Measurements from ENCODE around the gene ITGA7.

The ITGA7 gene

DNA sequence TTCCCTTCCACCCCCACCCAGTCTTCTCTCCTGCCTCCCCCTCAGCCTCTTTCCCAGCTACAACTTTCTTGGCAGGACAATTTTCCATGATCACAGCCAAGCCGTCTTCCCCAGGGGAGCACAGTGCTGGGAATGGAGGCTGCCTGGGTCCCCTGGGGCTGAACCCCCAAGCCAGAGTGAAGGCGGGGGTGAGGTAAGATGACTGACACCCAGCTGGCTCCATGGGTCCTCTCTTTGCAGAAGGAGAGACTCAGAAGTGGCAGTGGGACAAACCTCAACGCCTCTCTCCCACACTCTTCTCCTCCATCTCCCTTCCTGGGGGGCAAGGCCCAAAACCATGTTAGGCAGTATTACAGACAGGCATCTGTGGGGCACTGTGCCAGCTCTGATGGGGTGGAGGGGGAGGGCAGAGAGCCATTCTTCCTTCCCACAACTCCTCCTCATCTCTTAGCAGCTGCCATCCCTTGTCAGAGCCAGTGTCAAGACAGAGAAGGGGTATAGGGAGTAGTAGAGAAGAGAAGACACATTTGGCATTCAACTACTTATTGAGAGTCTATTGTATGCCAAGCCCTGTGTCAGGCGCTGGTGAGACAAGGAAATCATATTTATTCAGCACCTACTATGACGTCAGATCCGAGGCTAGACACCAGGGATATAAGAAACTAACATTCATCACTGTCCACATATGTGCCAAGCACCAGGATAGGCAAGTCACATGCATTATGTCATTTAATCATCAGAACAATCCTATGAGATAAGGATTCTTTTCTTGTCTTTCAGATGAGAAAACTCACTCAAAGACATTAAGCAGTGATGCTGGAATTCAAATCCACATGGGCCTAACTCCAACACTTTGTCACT is 3.6 kb downstream of the ITGA7 start:
- peaks cover 63% of the 10 kb centered on the region for H3K4me1 ChIP-seq (ENCODE audit: control insufficient read depth, insufficient read depth, low read length)
- DNase-seq (ENCODE audit: low read depth), result no peak
- peak overlapping the region; percentile 86 for H3K9ac ChIP-seq (ENCODE audit: low read length)
- no peaks in the 10 kb centered on the region for H3K27me3 ChIP-seq (replicated peaks; ENCODE audit: control insufficient read depth, insufficient read depth, low read length)
- no peaks in the 10 kb centered on the region for H3K9me3 ChIP-seq (ENCODE audit: control insufficient read depth, low read length)
- H3K36me3 ChIP-seq (ENCODE audit: control insufficient read depth, insufficient read depth, low read length, severe bottlenecking), result peaks cover 34% of the 10 kb centered on the region
- peak overlapping the region; percentile 85 for H3K4me3 ChIP-seq (ENCODE audit: low read length)

DNA sequence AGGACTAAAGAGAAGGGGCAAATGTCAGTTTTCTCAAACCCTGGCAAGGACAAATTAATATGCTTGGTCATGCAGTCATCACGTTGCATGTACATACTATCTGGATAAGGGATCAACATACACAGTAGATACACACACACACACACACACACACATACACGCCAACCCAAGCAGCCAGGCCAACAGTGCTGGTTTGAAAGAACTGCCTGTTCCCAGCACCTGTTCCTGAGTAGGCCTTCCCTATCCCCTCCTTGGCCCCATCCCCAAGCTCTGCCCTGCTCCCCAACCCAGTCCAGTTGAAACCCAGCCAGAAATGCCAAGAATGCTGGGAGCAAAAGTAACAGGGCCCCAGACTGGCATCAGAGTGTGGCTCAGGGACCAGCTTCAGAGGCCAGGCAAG is 4.4 kb downstream of the ITGA7 start:
- peak overlapping the region; percentile 86 for H3K9ac ChIP-seq (ENCODE audit: low read length)
- peak overlapping the region; percentile 85 for H3K4me3 ChIP-seq (ENCODE audit: low read length)
- peaks cover 39% of the 10 kb centered on the region for H3K36me3 ChIP-seq (ENCODE audit: control insufficient read depth, insufficient read depth, low read length, severe bottlenecking)
- no peak for DNase-seq (ENCODE audit: low read depth)
- H3K4me1 ChIP-seq (ENCODE audit: control insufficient read depth, insufficient read depth, low read length), result peaks cover 55% of the 10 kb centered on the region
- no peaks in the 10 kb centered on the region for H3K27me3 ChIP-seq (replicated peaks; ENCODE audit: control insufficient read depth, insufficient read depth, low read length)
- H3K9me3 ChIP-seq (ENCODE audit: control insufficient read depth, low read length), result no peaks in the 10 kb centered on the region

DNA sequence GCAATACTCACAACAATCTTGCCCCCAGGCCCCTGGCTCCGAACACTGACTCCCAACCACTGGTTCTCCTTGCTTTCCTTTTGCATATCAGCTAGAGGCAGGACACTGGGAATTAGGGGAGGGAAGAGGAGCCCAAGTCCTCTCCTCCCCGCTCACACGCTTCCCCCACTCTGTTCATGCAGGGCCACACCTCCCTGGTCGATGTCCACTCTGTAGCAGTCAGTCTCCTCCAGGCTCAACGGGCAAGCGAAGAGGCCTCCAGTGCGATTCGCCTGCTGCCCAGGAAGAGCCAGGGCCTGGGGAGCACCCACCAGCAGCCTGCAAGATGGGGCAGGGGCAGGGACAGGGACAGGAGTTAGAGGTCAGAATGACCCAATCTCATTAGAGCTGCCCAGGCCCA is 4.8 kb downstream of the ITGA7 start:
- DNase-seq (ENCODE audit: low read depth), result no peak
- Histone ChIP-seq H3K9me3 (ENCODE audit: control insufficient read depth, low read length) (no peaks in the 10 kb centered on the region), H3K4me3 (ENCODE audit: low read length) (peak overlapping the region; percentile 85)

DNA sequence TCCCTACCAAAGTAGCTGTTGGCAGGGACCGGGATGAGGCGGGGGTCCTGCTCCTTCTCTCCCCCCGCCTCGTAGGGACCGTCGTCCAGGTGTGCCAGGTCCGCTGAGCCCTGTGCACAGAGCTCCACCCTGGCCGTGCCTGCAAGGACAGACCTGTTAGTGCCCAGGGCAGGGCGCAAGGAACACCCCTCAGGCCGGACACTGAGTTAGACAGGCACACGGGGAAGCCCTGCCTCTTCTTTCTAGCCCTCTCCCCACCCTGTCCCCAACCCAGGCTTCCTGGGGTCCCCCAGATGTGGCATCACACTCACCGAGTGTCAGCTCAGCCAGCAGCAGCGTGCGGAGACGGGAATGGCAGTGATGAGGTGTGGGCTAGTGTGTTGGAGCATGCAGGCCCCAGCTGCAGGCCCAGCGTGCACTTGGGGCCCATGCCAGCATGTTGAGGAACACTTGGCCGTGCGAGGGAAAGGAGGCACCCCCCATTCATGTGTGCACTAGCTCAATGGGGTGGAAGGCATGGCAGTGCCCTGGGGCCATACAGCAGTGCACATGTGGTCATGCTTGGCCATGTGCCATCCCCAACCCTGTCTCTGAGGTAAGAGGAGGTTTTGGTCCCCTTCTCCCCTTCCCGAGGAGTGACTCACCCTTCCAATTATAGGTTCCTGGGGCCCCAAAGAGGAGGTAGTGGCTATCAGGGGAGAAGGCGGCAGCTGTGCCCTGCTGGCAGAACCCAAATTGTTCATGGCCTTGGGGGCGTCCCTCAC is 7.3 kb downstream of the ITGA7 start:
- H3K4me1 ChIP-seq (ENCODE audit: control insufficient read depth, insufficient read depth, low read length), result peaks cover 38% of the 10 kb centered on the region
- DNase-seq (ENCODE audit: low read depth), result peak; percentile 43
- H3K9me3 ChIP-seq (ENCODE audit: control insufficient read depth, low read length), result no peaks in the 10 kb centered on the region
- no peak overlapping the region for H3K9ac ChIP-seq (ENCODE audit: low read length)
- no peak overlapping the region for H3K4me3 ChIP-seq (ENCODE audit: low read length)
- H3K36me3 ChIP-seq (ENCODE audit: control insufficient read depth, insufficient read depth, low read length, severe bottlenecking), result peaks cover 68% of the 10 kb centered on the region
- no peaks in the 10 kb centered on the region for H3K27me3 ChIP-seq (replicated peaks; ENCODE audit: control insufficient read depth, insufficient read depth, low read length)

More for the DNA sequence above, 4.8 kb downstream of the ITGA7 start:
- Histone ChIP-seq H3K9ac (ENCODE audit: low read length) (no peak overlapping the region), H3K27me3 (replicated peaks; ENCODE audit: control insufficient read depth, insufficient read depth, low read length) (no peaks in the 10 kb centered on the region), H3K4me1 (ENCODE audit: control insufficient read depth, insufficient read depth, low read length) (peaks cover 55% of the 10 kb centered on the region), H3K36me3 (ENCODE audit: control insufficient read depth, insufficient read depth, low read length, severe bottlenecking) (peaks cover 43% of the 10 kb centered on the region)

DNA sequence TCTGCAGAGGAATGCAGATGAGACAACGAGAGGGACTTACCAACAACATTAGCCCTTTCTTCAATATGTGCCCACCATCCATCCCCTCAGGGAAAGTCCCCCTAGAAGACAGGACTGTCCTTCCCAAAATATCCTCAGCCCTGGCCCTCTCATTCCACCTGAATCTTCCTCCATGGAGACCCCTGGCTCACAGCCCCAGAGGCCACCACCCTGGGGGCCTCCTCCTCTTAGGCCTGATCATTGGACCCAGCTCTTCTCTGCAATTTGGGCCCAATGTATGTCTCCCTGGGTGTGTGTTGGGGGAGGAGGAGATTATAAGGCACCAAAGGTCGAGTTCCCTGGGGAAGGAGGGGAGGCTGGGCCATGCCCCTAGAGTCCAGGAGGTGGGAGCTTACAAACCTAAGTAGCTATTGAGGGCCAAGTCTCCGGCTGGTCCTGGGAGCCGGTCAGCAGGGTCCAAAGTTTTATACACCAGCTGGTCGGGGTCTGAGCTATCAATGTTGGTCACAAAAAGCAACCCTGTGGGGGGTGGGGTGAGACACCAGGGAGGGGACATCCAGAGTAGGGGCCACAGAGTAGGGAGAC is 8.1 kb downstream of the ITGA7 start:
- H3K9me3 ChIP-seq (ENCODE audit: control insufficient read depth, low read length), result no peaks in the 10 kb centered on the region
- no peak overlapping the region for H3K4me3 ChIP-seq (ENCODE audit: low read length)
- H3K4me1 ChIP-seq (ENCODE audit: control insufficient read depth, insufficient read depth, low read length), result peaks cover 29% of the 10 kb centered on the region
- H3K9ac ChIP-seq (ENCODE audit: low read length), result no peak overlapping the region
- no peaks in the 10 kb centered on the region for H3K27me3 ChIP-seq (replicated peaks; ENCODE audit: control insufficient read depth, insufficient read depth, low read length)
- no peak for DNase-seq (ENCODE audit: low read depth)
- peaks cover 71% of the 10 kb centered on the region for H3K36me3 ChIP-seq (ENCODE audit: control insufficient read depth, insufficient read depth, low read length, severe bottlenecking)

DNA sequence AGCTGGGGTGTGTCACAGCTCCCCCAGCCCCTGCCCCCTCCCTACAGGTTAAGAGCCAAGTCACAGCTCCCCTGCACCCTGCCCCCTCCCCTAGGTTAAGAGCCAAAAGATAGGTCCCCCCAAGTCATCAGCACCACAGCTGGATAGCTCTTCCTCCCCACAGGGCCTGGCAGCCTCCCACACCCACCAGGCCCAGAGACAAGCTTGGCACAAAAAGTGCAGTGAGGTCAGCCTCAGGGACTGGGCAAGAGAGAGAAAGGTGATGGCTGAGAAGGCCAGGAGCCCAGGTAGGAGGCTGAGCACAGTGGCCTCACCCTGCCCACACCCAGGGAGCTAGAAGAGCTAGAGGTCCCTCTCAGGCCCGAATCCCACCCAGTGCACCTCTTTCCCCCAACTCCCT is 8.7 kb downstream of the ITGA7 start:
- Histone ChIP-seq H3K27me3 (replicated peaks; ENCODE audit: control insufficient read depth, insufficient read depth, low read length) (no peaks in the 10 kb centered on the region), H3K4me3 (ENCODE audit: low read length) (no peak overlapping the region), H3K4me1 (ENCODE audit: control insufficient read depth, insufficient read depth, low read length) (peaks cover 23% of the 10 kb centered on the region), H3K9ac (ENCODE audit: low read length) (no peak overlapping the region), H3K36me3 (ENCODE audit: control insufficient read depth, insufficient read depth, low read length, severe bottlenecking) (peaks cover 77% of the 10 kb centered on the region), H3K9me3 (ENCODE audit: control insufficient read depth, low read length) (no peaks in the 10 kb centered on the region)
- DNase-seq (ENCODE audit: low read depth), result no peak

DNA sequence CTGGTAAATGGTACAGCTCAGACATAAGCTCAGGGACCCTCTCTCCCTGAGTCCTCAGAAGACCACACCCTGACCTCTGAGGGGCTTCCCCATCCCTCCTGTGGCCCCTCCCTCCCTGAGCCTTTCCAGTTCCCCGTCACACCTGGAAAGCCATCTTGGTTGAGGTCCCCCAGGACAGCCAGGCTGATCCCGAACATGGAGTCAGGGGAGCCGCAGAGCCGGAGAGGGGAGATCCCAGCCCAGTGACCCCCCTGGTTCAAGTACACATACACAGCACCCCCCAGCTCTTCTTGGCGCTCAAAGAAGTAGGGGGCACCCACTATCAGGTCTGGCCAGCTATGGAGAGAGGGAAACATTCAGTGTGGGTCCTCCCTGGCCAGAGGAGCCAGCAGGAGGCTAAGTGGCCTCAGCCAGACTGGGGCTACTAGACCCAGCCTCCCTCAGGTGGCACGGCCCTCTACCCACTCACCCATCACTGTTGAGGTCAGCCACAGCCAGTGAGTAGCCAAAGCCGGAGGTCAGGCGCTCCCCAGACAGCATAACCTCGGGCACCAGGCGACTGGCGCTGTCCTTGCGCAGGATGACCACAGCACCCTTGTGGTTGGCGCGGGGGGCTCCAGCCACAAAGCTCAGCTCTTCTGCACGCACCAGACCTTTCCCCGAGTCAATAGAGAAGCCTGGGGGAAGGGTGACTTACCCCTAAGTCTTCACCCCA is 9.3 kb downstream of the ITGA7 start:
- no peak for DNase-seq (ENCODE audit: low read depth)
- Histone ChIP-seq H3K36me3 (ENCODE audit: control insufficient read depth, insufficient read depth, low read length, severe bottlenecking) (peaks cover 82% of the 10 kb centered on the region), H3K9ac (ENCODE audit: low read length) (no peak overlapping the region), H3K4me1 (ENCODE audit: control insufficient read depth, insufficient read depth, low read length) (peaks cover 17% of the 10 kb centered on the region), H3K4me3 (ENCODE audit: low read length) (no peak overlapping the region), H3K9me3 (ENCODE audit: control insufficient read depth, low read length) (no peaks in the 10 kb centered on the region), H3K27me3 (replicated peaks; ENCODE audit: control insufficient read depth, insufficient read depth, low read length) (no peaks in the 10 kb centered on the region)

DNA sequence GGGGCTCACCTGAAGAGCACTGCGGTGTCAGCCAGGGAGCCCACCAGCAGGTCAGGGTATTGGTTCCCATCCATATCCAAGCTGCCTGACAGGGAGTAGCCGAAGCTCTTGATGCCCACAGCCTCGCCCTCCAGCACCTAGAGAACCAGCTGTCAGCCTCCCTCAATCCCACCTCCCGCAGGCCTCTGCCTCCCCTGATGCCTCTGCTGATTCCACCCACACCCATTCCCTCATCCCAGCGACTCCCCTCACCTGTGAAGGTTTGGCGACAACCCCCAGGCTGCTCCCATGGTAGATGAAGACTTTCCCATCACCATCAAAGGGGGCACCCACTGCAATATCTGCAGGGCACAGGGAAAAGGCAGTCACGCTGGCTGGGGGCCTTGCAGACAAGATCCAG is 10.0 kb downstream of the ITGA7 start:
- Histone ChIP-seq H3K9me3 (ENCODE audit: control insufficient read depth, low read length) (no peaks in the 10 kb centered on the region), H3K9ac (ENCODE audit: low read length) (no peak overlapping the region), H3K36me3 (ENCODE audit: control insufficient read depth, insufficient read depth, low read length, severe bottlenecking) (peaks cover 87% of the 10 kb centered on the region), H3K27me3 (replicated peaks; ENCODE audit: control insufficient read depth, insufficient read depth, low read length) (no peaks in the 10 kb centered on the region), H3K4me1 (ENCODE audit: control insufficient read depth, insufficient read depth, low read length) (peaks cover 10% of the 10 kb centered on the region), H3K4me3 (ENCODE audit: low read length) (no peak overlapping the region)
- DNase-seq (ENCODE audit: low read depth), result no peak

DNA sequence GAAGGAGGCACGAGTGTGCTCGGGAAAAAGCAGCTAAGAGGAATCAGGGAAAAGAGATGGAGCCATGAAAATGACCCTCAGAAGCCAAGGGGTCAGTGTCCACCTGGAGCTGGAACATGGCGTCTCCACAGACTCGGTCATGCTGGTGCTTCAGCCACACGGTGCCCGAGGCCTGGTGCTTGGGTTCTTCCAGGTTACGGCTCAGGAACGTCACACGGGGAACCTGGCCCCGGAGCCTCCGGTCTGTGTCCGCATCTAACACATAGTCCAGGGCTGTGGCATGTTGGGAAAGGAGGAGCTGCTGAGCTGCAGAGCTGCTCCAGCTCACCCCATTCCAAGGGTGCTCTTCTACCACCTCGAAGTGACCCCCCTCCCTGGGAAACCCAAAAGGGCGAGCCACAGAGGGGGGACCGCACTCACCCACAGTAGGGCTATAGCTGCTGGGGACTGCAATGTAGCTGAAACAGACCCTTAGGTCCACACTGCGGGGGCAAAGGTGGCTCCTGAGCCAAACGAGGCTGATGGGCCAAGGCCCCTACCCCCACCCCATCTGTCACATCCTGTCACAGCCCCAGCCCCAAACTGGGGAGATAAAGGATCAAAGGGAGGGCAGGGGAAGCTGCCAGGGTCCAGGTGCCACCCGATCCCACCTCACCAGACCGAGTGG is 10.8 kb downstream of the ITGA7 start:
- Histone ChIP-seq H3K27me3 (replicated peaks; ENCODE audit: control insufficient read depth, insufficient read depth, low read length) (no peaks in the 10 kb centered on the region), H3K36me3 (ENCODE audit: control insufficient read depth, insufficient read depth, low read length, severe bottlenecking) (peaks cover 89% of the 10 kb centered on the region), H3K4me3 (ENCODE audit: low read length) (no peak overlapping the region), H3K4me1 (ENCODE audit: control insufficient read depth, insufficient read depth, low read length) (peaks cover 9% of the 10 kb centered on the region), H3K9me3 (ENCODE audit: control insufficient read depth, low read length) (no peaks in the 10 kb centered on the region), H3K9ac (ENCODE audit: low read length) (no peak overlapping the region)
- no peak for DNase-seq (ENCODE audit: low read depth)

DNA sequence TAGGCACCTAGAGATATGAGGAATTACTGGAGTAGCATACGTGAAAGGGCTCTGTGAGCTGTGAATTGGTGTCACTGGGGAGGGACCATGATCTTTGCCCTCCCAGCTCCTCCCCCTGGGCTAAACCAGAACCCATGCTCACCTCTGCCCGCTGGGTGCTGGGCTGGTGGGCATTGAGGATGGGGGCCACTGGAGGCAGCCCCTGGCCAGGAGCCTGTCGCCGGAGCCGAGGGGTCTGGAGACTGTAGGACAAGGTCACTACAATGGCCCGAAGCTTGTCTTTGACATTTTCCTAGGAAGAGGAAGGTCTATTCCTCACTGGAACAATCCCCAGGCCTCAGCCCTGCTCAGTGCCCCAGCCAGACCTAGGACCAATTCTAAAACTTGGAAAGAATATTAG is 11.6 kb downstream of the ITGA7 start:
- Histone ChIP-seq H3K27me3 (replicated peaks; ENCODE audit: control insufficient read depth, insufficient read depth, low read length) (no peaks in the 10 kb centered on the region), H3K4me3 (ENCODE audit: low read length) (no peak overlapping the region), H3K9ac (ENCODE audit: low read length) (no peak overlapping the region), H3K9me3 (ENCODE audit: control insufficient read depth, low read length) (no peaks in the 10 kb centered on the region), H3K36me3 (ENCODE audit: control insufficient read depth, insufficient read depth, low read length, severe bottlenecking) (peaks cover 95% of the 10 kb centered on the region), H3K4me1 (ENCODE audit: control insufficient read depth, insufficient read depth, low read length) (peaks cover 7% of the 10 kb centered on the region)
- no peak for DNase-seq (ENCODE audit: low read depth)

All from adipocyte (in vitro differentiated cells).